Heart left ventricle (tissue), 16 donors: ENCODE results near the gene RAB38. TPM values are rescaled to one million over a fixed set of nuclear protein-coding genes. Genes with fewer than 3 reads are reported as not detected.
A peak's percentile ranks its signal among the peaks of the same experiment; 100 is the strongest.

Source experiments
- ATAC-seq, 4 donors: fragments of 200-7000 bp; cut with Tn5 transposase; one replicate each; pipeline ENCODE4 v1.9.1; 2020 to 2022; ENCODE audit warnings: moderate library complexity in 4 of 4, mild to moderate bottlenecking in 3 of 4, moderate number of reproducible peaks in 1 of 4
- DNase-seq, 5 donors: peaks; one replicate each; pipeline ENCODE4 v3.0.0-alpha.2; 2020
- H3K27ac ChIP-seq, 12 donors: fragments of 200-600 bp; sonication (generic) in 4 of 12; one replicate each; pipeline versions ENCODE4 v1.5.0 to v1.8.0; 2016 to 2022; ENCODE audit warnings: mild to moderate bottlenecking in 2 of 12
- H3K27me3 ChIP-seq, 9 donors: fragments of 200-600 bp; sonication (generic) in 2 of 9; one replicate each; pipeline versions ENCODE4 v1.5.1 to v1.8.0; 2016 to 2022; ENCODE audit warnings: mild to moderate bottlenecking in 3 of 9
- H3K36me3 ChIP-seq, 9 donors: fragments of 200-600 bp; sonication (generic) in 2 of 9; one replicate each; pipeline versions ENCODE4 v1.5.0 to v1.8.0; 2018 to 2022; ENCODE audit warnings: mild to moderate bottlenecking in 2 of 9
- H3K4me1 ChIP-seq, 12 donors: fragments of 200-600 bp; sonication (generic) in 4 of 12; one replicate each; pipeline versions ENCODE4 v1.5.0 to v1.8.0; 2016 to 2022; ENCODE audit warnings: mild to moderate bottlenecking in 3 of 12
- H3K4me3 ChIP-seq, 12 donors: fragments of 200-600 bp; sonication (generic) in 4 of 12; one replicate each; pipeline versions ENCODE4 v1.5.0 to v1.8.0; 2017 to 2022; ENCODE audit warnings: mild to moderate bottlenecking in 9 of 12, moderate library complexity in 4 of 12
- H3K9me3 ChIP-seq, 12 donors: fragments of 200-600 bp; sonication (generic) in 4 of 12; one replicate each; pipeline versions ENCODE4 v1.5.0 to v1.8.0; 2016 to 2022; ENCODE audit warnings: mild to moderate bottlenecking in 1 of 12
- POLR2A ChIP-seq, 2 donors: fragments of 450-650 bp; IDR thresholded peaks; one replicate each; pipeline ENCODE4 v1.6.1; 2017; ENCODE audit warnings: antibody characterized with exemption in 2 of 2, mild to moderate bottlenecking in 2 of 2, moderate library complexity in 2 of 2
- WGBS, 4 donors: extraction: QIAGEN DNeasy Blood & Tissue Kit in 2 of 4; methylation state at CpG; one replicate each; pipeline versions ENCODE4 v1.1.5 to v1.1.7; 2013 to 2018; 5-methylcytosine and 5-hydroxymethylcytosine counted together
- intact Hi-C, 10 donors: fragments of 100-400 bp; cut with DNase I; formaldehyde crosslinking; loops; one replicate each; pipeline versions ENCODE4 v1.11.1 to v1.14.2; 2022
- polyA plus RNA-seq, 2 donors: library from polyadenylated mRNA; stranded (reverse); fragments of 200-250 nt; gene quantifications; one replicate each; pipeline ENCODE4 v1.2.3, GENCODE V29; 2013
- total RNA-seq, 9 donors: library from RNA; depleted of rRNA in 2 of 9; stranded (reverse); fragments of >200 nt in 2 of 9; fragmentation: NEBNext Ultra II Directional in 3 of 9; extraction: Animal tissue kit (Norgen Biotek cat#: 25700) in 3 of 9; gene quantifications; one replicate each; pipeline versions ENCODE4 v1.1.0 to v1.2.4, GENCODE V29; 2016 to 2023
- TF ChIP-seq, protein P1 (sequence below), 12 donors: fragments of 200-600 bp; sonication (generic) in 4 of 12; IDR thresholded peaks; one replicate each; pipeline versions ENCODE4 v1.5.0 to v1.8.0; 2018 to 2022; ENCODE audit warnings: antibody characterized with exemption in 12 of 12, mild to moderate bottlenecking in 5 of 12
- donor health status: ischemic (EF 13 %, LVEDD 7.1; RV severe dilation, severe dysfunction).
- donor health status: healthy with polysubstance abuse.
- donor health status: DM: no; HTN: yes; CAD: no.
- donor health status: DM: no; HTN: no; CAD: no.
- donor health status: ischemic (EF 25% LVEDD 6.9; RV normal size, moderate dysfunction).
- donor health status: ischemic (EF 25% LVEDD 5.7; RV mildly dilated, moderate dysfunction).
- donor health status: healthy.
- donor health status: DM: yes; HTN: yes; CAD: no.
- donor health status: ischemic (EF 35%, LVEDD 5.7; RV mildly dilated, moderate dysfunction).
- donor health status: nonischemic (EF 11% LVEDD 7.7; RV severe dilation, severe dysfunction).
- donor health status: DM: yes; HTN: yes; CAD: no.
- donor health status: PGD.
- donor health status: ischemic (EF 29% LVEDD 5.4; RV normal size, mild dysfunction).
- donor health status: nonischemic (EF 23%, LVEDD 6.1; RV moderate dilation, normal function).

The RAB38 gene
- total and polyA plus RNA-seq, 11 donors: 0.25 to 1.5 (median 0.47) TPM; not detected in 2

DNA sequence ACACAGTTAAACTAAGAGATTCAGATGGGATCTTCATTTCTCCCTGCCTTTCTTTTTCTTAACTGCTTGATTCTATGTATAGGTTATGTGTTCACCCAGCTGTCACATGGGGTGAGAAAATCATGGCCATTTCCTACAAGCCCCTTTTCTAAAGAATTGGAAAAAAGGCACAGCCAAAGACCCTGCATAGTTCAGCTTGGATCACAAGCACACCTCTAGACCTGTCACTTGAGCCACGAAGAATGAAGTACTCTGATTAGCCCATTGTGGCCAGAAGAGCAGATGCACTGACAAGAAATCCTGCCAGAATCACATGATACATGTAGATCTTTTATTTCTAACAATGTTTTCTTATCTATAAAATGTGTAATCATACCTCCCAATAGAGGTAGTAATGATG lies 69.7 kb downstream of the RAB38 start:
- intact Hi-C loops: no loop called here

DNA sequence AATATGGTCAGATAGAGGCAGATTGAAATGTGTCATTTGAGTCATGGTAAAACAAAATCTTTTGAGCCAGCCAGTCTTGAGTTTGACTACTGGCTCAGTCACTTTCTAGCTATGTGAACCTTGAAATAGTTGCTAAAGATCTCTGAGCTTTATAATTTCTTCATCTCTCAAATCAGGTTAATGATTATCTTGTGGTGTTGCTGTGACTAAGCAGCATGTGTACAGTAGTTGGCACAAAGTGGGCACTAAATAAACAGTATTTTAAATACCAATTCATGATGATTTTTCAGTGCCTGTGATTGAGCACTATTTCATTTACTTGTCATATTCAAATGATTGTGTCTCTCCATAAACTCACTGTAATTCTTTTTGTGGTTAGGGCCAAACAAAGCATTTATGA lies 70.8 kb downstream of the RAB38 start:
- Histone ChIP-seq H3K9me3 (peaks cover 0 to 16% (median 0%) of the 10 kb centered on the region in 12 donors), H3K27me3 (no peaks in the 10 kb centered on the region), H3K4me1 (no peaks in the 10 kb centered on the region), H3K4me3 (no peak overlapping the region), H3K36me3 (no peaks in the 10 kb centered on the region), H3K27ac (no peak overlapping the region)
- TF ChIP-seq, protein P1, sequence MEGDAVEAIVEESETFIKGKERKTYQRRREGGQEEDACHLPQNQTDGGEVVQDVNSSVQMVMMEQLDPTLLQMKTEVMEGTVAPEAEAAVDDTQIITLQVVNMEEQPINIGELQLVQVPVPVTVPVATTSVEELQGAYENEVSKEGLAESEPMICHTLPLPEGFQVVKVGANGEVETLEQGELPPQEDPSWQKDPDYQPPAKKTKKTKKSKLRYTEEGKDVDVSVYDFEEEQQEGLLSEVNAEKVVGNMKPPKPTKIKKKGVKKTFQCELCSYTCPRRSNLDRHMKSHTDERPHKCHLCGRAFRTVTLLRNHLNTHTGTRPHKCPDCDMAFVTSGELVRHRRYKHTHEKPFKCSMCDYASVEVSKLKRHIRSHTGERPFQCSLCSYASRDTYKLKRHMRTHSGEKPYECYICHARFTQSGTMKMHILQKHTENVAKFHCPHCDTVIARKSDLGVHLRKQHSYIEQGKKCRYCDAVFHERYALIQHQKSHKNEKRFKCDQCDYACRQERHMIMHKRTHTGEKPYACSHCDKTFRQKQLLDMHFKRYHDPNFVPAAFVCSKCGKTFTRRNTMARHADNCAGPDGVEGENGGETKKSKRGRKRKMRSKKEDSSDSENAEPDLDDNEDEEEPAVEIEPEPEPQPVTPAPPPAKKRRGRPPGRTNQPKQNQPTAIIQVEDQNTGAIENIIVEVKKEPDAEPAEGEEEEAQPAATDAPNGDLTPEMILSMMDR (IDR thresholded peaks at IDR 0.05): no peak
- TF ChIP-seq POLR2A (IDR thresholded peaks at IDR 0.05): no peak
- no peak for ATAC-seq
- DNase-seq: no peak
- intact Hi-C loops: no loop called here

More for the DNA sequence above, 69.7 kb downstream of the RAB38 start:
- WGBS, 4 donors: 22 to 33% (median 27%) methylated on average over 1 of the region's 1 CpG
- H3K27ac ChIP-seq: no peak overlapping the region
- ATAC-seq (no peak), DNase-seq (no peak)
- TF ChIP-seq, protein P1 (IDR thresholded peaks at IDR 0.05): no peak
- no peak for TF ChIP-seq POLR2A (IDR thresholded peaks at IDR 0.05)
- no peak overlapping the region for H3K4me3 ChIP-seq
- peaks cover 0 to 16% (median 0%) of the 10 kb centered on the region in 12 donors for H3K9me3 ChIP-seq
- H3K27me3 ChIP-seq: no peaks in the 10 kb centered on the region
- H3K4me1 ChIP-seq: no peaks in the 10 kb centered on the region
- H3K36me3 ChIP-seq: no peaks in the 10 kb centered on the region

DNA sequence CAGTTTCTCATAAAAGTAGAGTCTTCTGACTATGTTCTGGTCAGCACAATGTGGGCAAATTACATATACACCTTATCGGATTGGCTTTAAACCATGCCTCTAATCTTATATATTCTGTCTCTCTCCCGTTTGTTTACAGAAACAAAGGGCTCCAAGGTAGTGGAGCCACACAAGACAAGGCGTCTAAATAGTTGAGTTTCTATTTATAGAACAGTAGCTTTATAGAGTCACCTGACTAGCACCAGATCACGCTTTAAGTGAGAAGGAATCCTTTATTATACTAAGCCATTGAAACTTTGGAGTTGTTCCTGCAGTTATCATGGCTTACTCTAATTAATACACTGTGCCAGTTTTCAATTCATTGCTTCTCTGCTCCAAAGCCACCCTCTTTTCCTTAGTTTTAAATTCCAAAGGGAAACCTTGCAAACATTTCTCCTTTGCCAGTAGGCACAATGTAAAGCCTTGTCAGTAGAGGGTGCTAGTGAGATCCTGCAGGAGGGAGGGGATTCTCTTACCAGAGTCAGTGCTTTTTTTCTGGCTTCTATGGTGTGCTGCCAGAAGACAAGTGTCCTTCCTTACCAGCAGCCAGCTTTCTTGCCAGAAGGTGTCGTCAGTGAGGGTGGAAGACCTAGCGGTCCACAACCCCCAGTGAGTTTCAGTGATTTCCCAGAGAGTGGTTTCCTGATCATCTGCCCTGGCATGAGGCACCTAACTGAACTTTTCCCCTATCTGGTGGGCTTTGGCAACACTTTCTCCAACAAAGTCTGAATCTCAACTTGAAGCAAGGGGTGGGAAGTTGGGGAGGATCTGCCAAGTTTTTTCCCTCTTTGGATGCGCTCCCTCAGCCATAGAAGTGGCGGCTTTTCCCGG lies 71.7 kb downstream of the RAB38 start:
- Histone ChIP-seq H3K4me1 (no peaks in the 10 kb centered on the region), H3K9me3 (peaks cover 0 to 10% (median 0%) of the 10 kb centered on the region in 12 donors), H3K4me3 (no peak overlapping the region), H3K27ac (no peak overlapping the region), H3K27me3 (no peaks in the 10 kb centered on the region), H3K36me3 (no peaks in the 10 kb centered on the region)
- 68 to 77% (median 72%) methylated on average over 9 of the region's 9 CpGs for WGBS, 4 donors
- ATAC-seq: no peak
- peak in 2 of 5 donors; percentile 8 to 14 for DNase-seq
- intact Hi-C loops: no loop called here
- no peak for TF ChIP-seq POLR2A (IDR thresholded peaks at IDR 0.05)
- TF ChIP-seq, protein P1 (IDR thresholded peaks at IDR 0.05): peak in 11 of 12 donors; percentile 8 to 57 (median 24)

DNA sequence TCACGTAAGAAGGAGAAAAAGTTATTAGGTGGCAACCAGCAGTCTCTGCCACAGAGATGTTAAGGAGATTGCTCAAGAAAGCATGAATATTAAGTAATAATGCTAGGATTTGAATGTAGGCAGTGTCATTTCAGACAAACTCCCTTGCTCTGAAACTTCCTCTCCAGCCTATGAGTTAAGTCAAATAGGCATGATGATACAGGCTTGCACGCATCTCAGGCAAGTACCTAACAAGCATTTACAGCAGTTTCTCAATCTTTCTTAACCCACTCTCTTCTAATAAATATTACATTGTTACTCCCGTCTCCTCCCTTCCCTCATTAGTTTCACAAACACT lies 72.7 kb downstream of the RAB38 start:
- no peaks in the 10 kb centered on the region for H3K4me1 ChIP-seq
- H3K4me3 ChIP-seq: no peak overlapping the region
- ATAC-seq (no peak), DNase-seq (no peak)
- intact Hi-C loops: no loop called here
- TF ChIP-seq, protein P1 (IDR thresholded peaks at IDR 0.05): no peak
- TF ChIP-seq POLR2A (IDR thresholded peaks at IDR 0.05): no peak
- no peaks in the 10 kb centered on the region for H3K36me3 ChIP-seq
- H3K27me3 ChIP-seq: no peaks in the 10 kb centered on the region
- H3K9me3 ChIP-seq: peaks cover 0 to 1% (median 0%) of the 10 kb centered on the region in 12 donors
- WGBS, 4 donors: 76 to 90% (median 81%) methylated on average over 3 of the region's 3 CpGs
- no peak overlapping the region for H3K27ac ChIP-seq
